SK-N-SH treated with all-trans-retinoic acid at 6 μM for 48 hours (cell line): ENCODE results near the gene PCK1.

Source experiments
- ATAC-seq: fragments of 200-7000 bp; cut with Tn5 transposase; 3 replicates; pipeline ENCODE4 v1.9.1; 2020; ENCODE audit warnings: mild to moderate bottlenecking, moderate library complexity
- ARNTL ChIP-seq: fragments of 450-650 bp; formaldehyde crosslinking; IDR thresholded peaks from 2 replicates; pipeline ENCODE4 v1.5.0; 2020; ENCODE audit warnings: low read depth, mild to moderate bottlenecking, moderate library complexity, borderline replicate concordance
- BACH2 ChIP-seq: fragments of 250-450 bp; sonication (Bioruptor Pico); IDR thresholded peaks from 2 replicates; pipeline ENCODE4 v1.9.0; 2021; ENCODE audit warnings: mild to moderate bottlenecking, borderline replicate concordance
- CREB5 ChIP-seq: fragments of 250-450 bp; sonication (Bioruptor Pico); IDR thresholded peaks from 2 replicates; pipeline ENCODE4 v1.5.1; 2020; ENCODE audit warnings: low read depth, mild to moderate bottlenecking, moderate library complexity
- CSDC2 ChIP-seq: fragments of 250-450 bp; sonication (Bioruptor Pico); IDR thresholded peaks from 2 replicates; pipeline ENCODE4 v1.5.0; 2020; ENCODE audit warnings: mild to moderate bottlenecking, moderate library complexity
- GLIS3 ChIP-seq: fragments of 250-450 bp; sonication (Bioruptor Pico); IDR thresholded peaks from 2 replicates; pipeline ENCODE4 v1.5.0; 2020; ENCODE audit warnings: mild to moderate bottlenecking, moderate library complexity
- PATZ1 ChIP-seq: fragments of 250-450 bp; sonication (Bioruptor Pico); IDR thresholded peaks from 2 replicates; pipeline ENCODE4 v1.8.0; 2020; ENCODE audit warnings: mild to moderate bottlenecking, moderate library complexity, borderline replicate concordance
- POU6F1 ChIP-seq: fragments of 250-450 bp; sonication (Bioruptor Pico); IDR thresholded peaks from 2 replicates; pipeline ENCODE4 v1.8.0; 2021; ENCODE audit warnings: low read depth, mild to moderate bottlenecking, moderate library complexity, borderline replicate concordance
- PPARA ChIP-seq: fragments of 250-450 bp; sonication (Bioruptor Pico); IDR thresholded peaks from 2 replicates; pipeline ENCODE4 v1.5.0; 2020; ENCODE audit warnings: mild to moderate bottlenecking, borderline replicate concordance
- RARB ChIP-seq: fragments of 250-450 bp; sonication (Bioruptor Pico); IDR thresholded peaks from 2 replicates; pipeline ENCODE4 v1.8.0; 2021; ENCODE audit warnings: mild to moderate bottlenecking, moderate library complexity
- TCF4 ChIP-seq: fragments of 250-450 bp; sonication (Bioruptor Pico); IDR thresholded peaks from 2 replicates; pipeline ENCODE4 v1.8.0; 2021; ENCODE audit warnings: mild to moderate bottlenecking, moderate library complexity, borderline replicate concordance
- TOX ChIP-seq: fragments of 250-450 bp; sonication (Bioruptor Pico); IDR thresholded peaks from 2 replicates; pipeline ENCODE4 v1.8.0; 2021; ENCODE audit warnings: mild to moderate bottlenecking, moderate library complexity, borderline replicate concordance
- ZC3H10 ChIP-seq: fragments of 250-450 bp; sonication (Bioruptor Pico); IDR thresholded peaks from 2 replicates; pipeline ENCODE4 v1.5.1; 2021; ENCODE audit warnings: mild to moderate bottlenecking, moderate library complexity
- ZFP3 ChIP-seq: fragments of 250-450 bp; sonication (Bioruptor Pico); IDR thresholded peaks from 2 replicates; pipeline ENCODE4 v1.5.0; 2020; ENCODE audit warnings: mild to moderate bottlenecking, moderate library complexity
- ZFP30 ChIP-seq: fragments of 450-650 bp; formaldehyde crosslinking; IDR thresholded peaks from 2 replicates; pipeline ENCODE4 v1.5.0; 2022; ENCODE audit warnings: mild to moderate bottlenecking, moderate library complexity
- ZNF565 ChIP-seq: fragments of 450-650 bp; formaldehyde crosslinking; conservative IDR thresholded peaks from 2 replicates; pipeline ENCODE4 v1.5.0; 2020; ENCODE audit warnings: low read depth, mild to moderate bottlenecking, moderate library complexity
- ZNF70 ChIP-seq: fragments of 450-650 bp; formaldehyde crosslinking; IDR thresholded peaks from 2 replicates; pipeline ENCODE4 v1.5.0; 2020; ENCODE audit warnings: mild to moderate bottlenecking, moderate library complexity
- ZNF8 ChIP-seq: fragments of 450-650 bp; formaldehyde crosslinking; IDR thresholded peaks from 2 replicates; pipeline ENCODE4 v1.5.0; 2020; ENCODE audit warnings: mild to moderate bottlenecking, moderate library complexity
- TF ChIP-seq, protein P1 (sequence below): fragments of 250-450 bp; sonication (Bioruptor Pico); IDR thresholded peaks from 2 replicates; pipeline ENCODE4 v1.5.1; 2021; ENCODE audit warnings: mild to moderate bottlenecking, moderate library complexity
- TF ChIP-seq, protein P2 (sequence below): fragments of 250-450 bp; sonication (Bioruptor Pico); IDR thresholded peaks from 2 replicates; pipeline ENCODE4 v1.5.0; 2020; ENCODE audit warnings: mild to moderate bottlenecking, moderate library complexity

The PCK1 gene

DNA sequence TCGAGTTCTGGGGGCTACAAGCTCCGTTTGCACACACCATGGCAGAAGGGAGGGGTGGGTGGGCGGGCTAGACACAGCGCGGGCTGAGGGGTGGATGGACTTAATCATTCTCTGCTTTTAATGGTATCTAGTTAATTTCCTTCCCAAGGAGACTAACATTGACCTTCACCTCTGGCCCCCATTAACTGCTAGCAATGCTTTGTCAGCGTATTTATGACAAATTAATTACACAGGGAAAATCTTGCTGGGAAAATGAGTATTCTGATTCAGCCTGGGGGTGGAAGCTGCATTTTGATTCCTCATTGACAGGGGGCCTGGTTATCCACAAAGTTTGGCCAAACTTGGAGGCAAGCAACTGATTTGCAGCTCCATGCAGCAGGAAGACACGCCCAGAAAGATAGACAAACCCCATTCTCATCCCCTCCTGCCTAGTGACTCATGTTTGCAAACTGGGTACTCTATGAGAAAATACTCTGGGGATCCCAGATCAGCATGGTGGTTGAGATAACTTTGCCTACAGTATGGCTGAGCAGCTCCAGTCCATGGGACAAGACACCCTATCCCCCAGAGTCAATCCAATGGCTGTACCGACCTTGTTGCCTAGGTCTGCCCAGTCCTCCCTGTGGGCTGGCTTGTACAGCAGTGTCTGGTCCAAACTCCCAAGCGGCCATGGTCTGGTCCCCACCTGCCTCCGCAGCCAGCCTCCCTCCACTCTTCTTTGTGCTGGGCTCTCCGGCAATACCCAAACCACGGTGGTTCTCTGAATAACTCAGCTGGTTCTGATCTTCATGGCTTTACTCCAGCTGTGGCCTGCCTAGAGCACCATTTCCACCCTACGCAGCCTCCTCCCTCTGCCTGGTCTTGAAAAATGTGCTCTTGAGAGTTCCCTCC lies 39.7 kb downstream of the PCK1 start (continued):
- no peak for TF ChIP-seq PATZ1
- TF ChIP-seq, protein P1, sequence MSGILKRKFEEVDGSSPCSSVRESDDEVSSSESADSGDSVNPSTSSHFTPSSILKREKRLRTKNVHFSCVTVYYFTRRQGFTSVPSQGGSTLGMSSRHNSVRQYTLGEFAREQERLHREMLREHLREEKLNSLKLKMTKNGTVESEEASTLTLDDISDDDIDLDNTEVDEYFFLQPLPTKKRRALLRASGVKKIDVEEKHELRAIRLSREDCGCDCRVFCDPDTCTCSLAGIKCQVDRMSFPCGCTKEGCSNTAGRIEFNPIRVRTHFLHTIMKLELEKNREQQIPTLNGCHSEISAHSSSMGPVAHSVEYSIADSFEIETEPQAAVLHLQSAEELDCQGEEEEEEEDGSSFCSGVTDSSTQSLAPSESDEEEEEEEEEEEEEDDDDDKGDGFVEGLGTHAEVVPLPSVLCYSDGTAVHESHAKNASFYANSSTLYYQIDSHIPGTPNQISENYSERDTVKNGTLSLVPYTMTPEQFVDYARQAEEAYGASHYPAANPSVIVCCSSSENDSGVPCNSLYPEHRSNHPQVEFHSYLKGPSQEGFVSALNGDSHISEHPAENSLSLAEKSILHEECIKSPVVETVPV (CRISPR knock-in tag), result no peak
- no peak for TF ChIP-seq ZFP3 (CRISPR knock-in tag)
- no peak for TF ChIP-seq ZNF70 (CRISPR knock-in tag)
- TF ChIP-seq RARB (CRISPR knock-in tag), result no peak
- no peak for TF ChIP-seq ZFP30 (CRISPR knock-in tag)
- TF ChIP-seq ARNTL, result no peak

- ATAC-seq, result no peak
- no peak for TF ChIP-seq GLIS3 (CRISPR knock-in tag)
- no peak for TF ChIP-seq ZNF565
- no peak for TF ChIP-seq CSDC2
- no peak for TF ChIP-seq PPARA
- no peak for TF ChIP-seq ZNF8 (CRISPR knock-in tag)
- TF ChIP-seq ARNTL, result no peak
- TF ChIP-seq CREB5 (CRISPR knock-in tag), result no peak
- TF ChIP-seq, protein P1 (CRISPR knock-in tag), result no peak
- no peak for TF ChIP-seq TCF4 (CRISPR knock-in tag)
- TF ChIP-seq ZC3H10, result no peak
- TF ChIP-seq TOX (CRISPR knock-in tag), result no peak
- no peak for TF ChIP-seq POU6F1 (CRISPR knock-in tag)
- no peak for TF ChIP-seq ZFP3 (CRISPR knock-in tag)
- no peak for TF ChIP-seq ZFP30 (CRISPR knock-in tag)
- TF ChIP-seq, protein P2, sequence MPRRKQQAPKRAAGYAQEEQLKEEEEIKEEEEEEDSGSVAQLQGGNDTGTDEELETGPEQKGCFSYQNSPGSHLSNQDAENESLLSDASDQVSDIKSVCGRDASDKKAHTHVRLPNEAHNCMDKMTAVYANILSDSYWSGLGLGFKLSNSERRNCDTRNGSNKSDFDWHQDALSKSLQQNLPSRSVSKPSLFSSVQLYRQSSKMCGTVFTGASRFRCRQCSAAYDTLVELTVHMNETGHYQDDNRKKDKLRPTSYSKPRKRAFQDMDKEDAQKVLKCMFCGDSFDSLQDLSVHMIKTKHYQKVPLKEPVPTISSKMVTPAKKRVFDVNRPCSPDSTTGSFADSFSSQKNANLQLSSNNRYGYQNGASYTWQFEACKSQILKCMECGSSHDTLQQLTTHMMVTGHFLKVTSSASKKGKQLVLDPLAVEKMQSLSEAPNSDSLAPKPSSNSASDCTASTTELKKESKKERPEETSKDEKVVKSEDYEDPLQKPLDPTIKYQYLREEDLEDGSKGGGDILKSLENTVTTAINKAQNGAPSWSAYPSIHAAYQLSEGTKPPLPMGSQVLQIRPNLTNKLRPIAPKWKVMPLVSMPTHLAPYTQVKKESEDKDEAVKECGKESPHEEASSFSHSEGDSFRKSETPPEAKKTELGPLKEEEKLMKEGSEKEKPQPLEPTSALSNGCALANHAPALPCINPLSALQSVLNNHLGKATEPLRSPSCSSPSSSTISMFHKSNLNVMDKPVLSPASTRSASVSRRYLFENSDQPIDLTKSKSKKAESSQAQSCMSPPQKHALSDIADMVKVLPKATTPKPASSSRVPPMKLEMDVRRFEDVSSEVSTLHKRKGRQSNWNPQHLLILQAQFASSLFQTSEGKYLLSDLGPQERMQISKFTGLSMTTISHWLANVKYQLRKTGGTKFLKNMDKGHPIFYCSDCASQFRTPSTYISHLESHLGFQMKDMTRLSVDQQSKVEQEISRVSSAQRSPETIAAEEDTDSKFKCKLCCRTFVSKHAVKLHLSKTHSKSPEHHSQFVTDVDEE (CRISPR knock-in tag), result no peak
- TF ChIP-seq BACH2 (CRISPR knock-in tag), result no peak
- TF ChIP-seq RARB (CRISPR knock-in tag), result no peak
- TF ChIP-seq ZNF70 (CRISPR knock-in tag), result no peak
These were observed 40.3 kb downstream of the PCK1 start for GRCh38 chr20:57601211-57601570.
